H9 (cell line): ENCODE data around the gene DPYSL5. TPM values are rescaled to one million over a fixed set of nuclear protein-coding genes. Genes with fewer than 3 reads are reported as not detected.

ENCODE experiments used
- DNase-seq: peaks from one replicate; pipeline ENCODE4 v3.0.0-alpha.2; 2017
- H2AFZ ChIP-seq: one replicate; pipeline ENCODE4 v1.6.1; 2013; ENCODE audit warnings: mild to moderate bottlenecking, low read length, control low read depth, moderate library complexity
- H2AK5ac ChIP-seq: 2 replicates; pipeline ENCODE4 v1.6.1; 2013; ENCODE audit warnings: low read length, control low read depth, mixed read lengths; ENCODE audit not compliant: insufficient read length
- H2BK120ac ChIP-seq: one replicate; pipeline ENCODE4 v1.6.1; 2013; ENCODE audit warnings: low read depth, mild to moderate bottlenecking, low read length, control low read depth, inconsistent platforms; ENCODE audit not compliant: poor library complexity, severe bottlenecking
- H2BK12ac ChIP-seq: 2 replicates; pipeline ENCODE4 v1.6.1; 2013; ENCODE audit warnings: low read length, control low read depth, mixed read lengths, low read depth; ENCODE audit not compliant: insufficient read length
- H2BK15ac ChIP-seq: 2 replicates; pipeline ENCODE4 v1.6.1; 2013; ENCODE audit warnings: low read depth, low read length, control low read depth
- H2BK20ac ChIP-seq: one replicate; pipeline ENCODE4 v1.6.1; 2013; ENCODE audit warnings: low read depth, mild to moderate bottlenecking, low read length, control low read depth, inconsistent platforms; ENCODE audit not compliant: poor library complexity, severe bottlenecking
- H2BK5ac ChIP-seq: 2 replicates; pipeline ENCODE4 v1.6.1; 2013; ENCODE audit warnings: low read length, control low read depth, mixed read lengths; ENCODE audit not compliant: insufficient read length
- H3K14ac ChIP-seq: 2 replicates; pipeline ENCODE4 v1.6.1; 2013; ENCODE audit warnings: low read length, control low read depth; ENCODE audit not compliant: insufficient read depth
- H3K18ac ChIP-seq: 2 replicates; pipeline ENCODE4 v1.6.1; 2013; ENCODE audit warnings: low read depth, mild to moderate bottlenecking, mixed read lengths, low read length, control low read depth; ENCODE audit not compliant: insufficient read length
- H3K23ac ChIP-seq: 2 replicates; pipeline ENCODE4 v1.6.1; 2013; ENCODE audit warnings: low read length, control low read depth, mixed read lengths, low read depth; ENCODE audit not compliant: insufficient read length
- H3K23me2 ChIP-seq: 2 replicates; pipeline ENCODE4 v1.6.1; 2013; ENCODE audit warnings: low read depth, mild to moderate bottlenecking, mixed read lengths, low read length, control low read depth; ENCODE audit not compliant: insufficient read length, poor library complexity, severe bottlenecking
- H3K27ac ChIP-seq: 2 replicates; pipeline ENCODE4 v1.5.1; 2013; ENCODE audit warnings: low read length, control low read depth, mixed read lengths, low read depth; ENCODE audit not compliant: insufficient read length
- H3K27me3 ChIP-seq: 2 replicates; pipeline ENCODE4 v1.6.1; 2013; ENCODE audit warnings: low read length, control low read depth, inconsistent platforms; ENCODE audit not compliant: insufficient read depth
- H3K4ac ChIP-seq: 2 replicates; pipeline ENCODE4 v1.6.1; 2013; ENCODE audit warnings: low read depth, mild to moderate bottlenecking, control low read depth, inconsistent platforms, low read length, moderate library complexity
- H3K4me1 ChIP-seq: 2 replicates; pipeline ENCODE4 v1.6.1; 2013; ENCODE audit warnings: low read length, control low read depth, inconsistent platforms; ENCODE audit not compliant: insufficient read depth
- H3K4me2 ChIP-seq: 2 replicates; pipeline ENCODE4 v1.6.1; 2013; ENCODE audit warnings: low read length, control low read depth, mixed read lengths; ENCODE audit not compliant: insufficient read length, insufficient read depth
- H3K56ac ChIP-seq: 2 replicates; pipeline ENCODE4 v1.6.1; 2013; ENCODE audit warnings: low read depth, mild to moderate bottlenecking, mixed read lengths, low read length, control low read depth; ENCODE audit not compliant: insufficient read length
- H3K79me1 ChIP-seq: 2 replicates; pipeline ENCODE4 v1.6.1; 2013; ENCODE audit warnings: low read depth, mild to moderate bottlenecking, moderate library complexity, low read length, control low read depth, inconsistent platforms; ENCODE audit not compliant: insufficient read depth, poor library complexity, severe bottlenecking
- H3K79me2 ChIP-seq: 2 replicates; pipeline ENCODE4 v1.6.1; 2013; ENCODE audit warnings: low read length, control low read depth, inconsistent platforms; ENCODE audit not compliant: insufficient read depth
- H3K9ac ChIP-seq: 2 replicates; pipeline ENCODE4 v1.6.1; 2013; ENCODE audit warnings: low read length, control low read depth, mixed read lengths; ENCODE audit not compliant: insufficient read length; ENCODE audit errors: extremely low read depth
- H3K9me3 ChIP-seq: one replicate; pipeline ENCODE4 v1.6.1; 2013; ENCODE audit warnings: low read depth, low read length, inconsistent platforms; ENCODE audit not compliant: control insufficient read depth
- H3T11ph ChIP-seq: one replicate; pipeline ENCODE4 v1.6.1; 2013; ENCODE audit warnings: mild to moderate bottlenecking, low read length, control low read depth, inconsistent platforms
- H4K20me1 ChIP-seq: one replicate; pipeline ENCODE4 v1.6.1; 2013; ENCODE audit not compliant: control insufficient read depth, insufficient read length, insufficient read depth
- H4K5ac ChIP-seq: 2 replicates; pipeline ENCODE4 v1.6.1; 2013; ENCODE audit warnings: low read depth, mild to moderate bottlenecking, mixed read lengths, low read length, control low read depth; ENCODE audit not compliant: insufficient read length
- H4K8ac ChIP-seq: replicated peaks from 2 replicates; pipeline ENCODE4 v1.6.1; 2013; ENCODE audit warnings: low read length, control low read depth, mixed read lengths, low read depth; ENCODE audit not compliant: insufficient read length
- H4K91ac ChIP-seq: 2 replicates; pipeline ENCODE4 v1.6.1; 2013; ENCODE audit warnings: low read depth, mild to moderate bottlenecking, moderate library complexity, mixed read lengths, low read length, control low read depth; ENCODE audit not compliant: insufficient read length
- H3K27ac Mint-ChIP-seq, 3 experiments: 2 replicates in 2 of 3; 3 replicates in 1 of 3; pipeline ENCODE4 v1.8.0; 2020 to 2021; ENCODE audit warnings: mixed read lengths in 3 of 3, mild to moderate bottlenecking in 1 of 3, moderate library complexity in 1 of 3
- H3K27me3 Mint-ChIP-seq: 2 replicates; pipeline ENCODE4 v1.8.0; 2021; ENCODE audit warnings: low read depth, mild to moderate bottlenecking, moderate library complexity, mixed read lengths
- H3K36me3 Mint-ChIP-seq, 3 experiments: 2 replicates in 2 of 3; 3 replicates in 1 of 3; pipeline ENCODE4 v1.8.0; 2020 to 2021; ENCODE audit warnings: low read depth in 3 of 3, mixed read lengths in 3 of 3; ENCODE audit not compliant: insufficient read depth in 1 of 3
- H3K4me1 Mint-ChIP-seq, 2 experiments: 2 replicates each; pipeline ENCODE4 v1.8.0; 2020; ENCODE audit warnings: mixed read lengths in 2 of 2
- H3K4me3 Mint-ChIP-seq, 2 experiments: 2 replicates in 1 of 2; 3 replicates in 1 of 2; pipeline ENCODE4 v1.8.0; 2020 to 2021; ENCODE audit warnings: mild to moderate bottlenecking in 2 of 2, mixed read lengths in 2 of 2, moderate library complexity in 1 of 2
- H3K9me3 Mint-ChIP-seq, 2 experiments: 2 replicates in 1 of 2; 3 replicates in 1 of 2; pipeline ENCODE4 v1.8.0; 2020; ENCODE audit warnings: mild to moderate bottlenecking in 2 of 2, mixed read lengths in 2 of 2, moderate library complexity in 1 of 2
- WGBS: extraction: QIAGEN DNeasy Blood & Tissue Kit; methylation state at CpG from one replicate; pipeline ENCODE4 v1.1.7; 2013; ENCODE audit warnings: missing lambda C conversion rate, low lambda C conversion rate, mixed read lengths; ENCODE audit not compliant: insufficient read length; ENCODE audit errors: extremely low coverage; 5-methylcytosine and 5-hydroxymethylcytosine counted together
- total RNA-seq: library from RNA; stranded (reverse); gene quantifications from 2 replicates; pipeline ENCODE4 v1.2.1, GENCODE V29; 2021
- TF ChIP-seq, protein P1 (sequence below): fragments of 200-600 bp; sonication (generic); conservative IDR thresholded peaks from 3 replicates; pipeline ENCODE4 v1.8.0; 2021; ENCODE audit warnings: antibody characterized with exemption, mild to moderate bottlenecking

DPYSL5 gene
- total RNA-seq, 1 experiment from 2014 or later, result 6.4 TPM

DNA sequence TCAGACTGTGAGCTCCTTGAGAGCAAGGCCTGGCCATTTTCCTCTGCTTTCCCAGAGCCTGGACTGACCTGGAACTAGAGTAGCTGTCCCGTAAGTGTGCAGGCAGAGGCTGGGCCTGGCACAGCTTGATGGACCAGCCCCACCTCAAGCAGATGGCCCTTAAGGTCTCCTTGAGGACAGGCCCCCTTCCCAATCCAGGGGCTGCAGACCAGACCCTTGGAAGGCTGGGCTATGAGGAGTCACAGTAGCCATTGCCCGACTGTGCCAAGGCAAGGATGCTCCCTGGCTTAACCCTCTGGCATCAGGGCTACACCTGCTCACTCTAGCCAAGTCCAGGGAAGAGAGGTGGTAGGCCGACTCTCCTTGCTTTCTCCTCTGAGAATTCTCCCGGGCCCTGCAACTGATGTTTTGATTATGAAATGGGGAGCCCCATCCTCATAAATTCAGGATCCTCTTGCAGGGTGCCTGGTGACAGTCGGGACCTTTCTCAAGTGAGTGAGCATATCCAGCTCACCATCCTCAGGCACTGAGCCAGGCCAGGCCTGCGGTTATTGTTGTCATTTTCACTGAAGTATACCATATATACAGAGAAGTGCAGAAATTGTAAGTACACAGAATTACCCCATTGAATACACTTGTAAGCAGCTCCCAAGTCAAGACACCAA is 51.7 kb downstream of the DPYSL5 start:
- no peak overlapping the region for H4K5ac ChIP-seq
- H2BK5ac ChIP-seq, result no peak overlapping the region
- H2BK15ac ChIP-seq, result no peak overlapping the region
- no peaks in the 10 kb centered on the region for H3K9me3 ChIP-seq
- H2BK20ac ChIP-seq, result no peak overlapping the region
- no peak overlapping the region; the same call in 1 of the 2 replicates for H3K14ac ChIP-seq
- H2BK120ac ChIP-seq, result no peak overlapping the region
- H3K4me1 Mint-ChIP-seq, result peaks cover 22 to 31% of the 10 kb centered on the region in 2 experiments
- peaks cover 0 to 6% (median 3%) of the 10 kb centered on the region in 3 experiments; a peak in 1 of 7 replicates for H3K36me3 Mint-ChIP-seq
- WGBS, result no CpG with 5 or more reads among the region's 6 CpGs
- no peaks in the 10 kb centered on the region for H3K23me2 ChIP-seq
- H3K4me2 ChIP-seq, result no peak overlapping the region
- no peaks in the 10 kb centered on the region for H4K20me1 ChIP-seq
- no peak overlapping the region for H3K23ac ChIP-seq
- H3K4me1 ChIP-seq, result peaks cover 2% of the 10 kb centered on the region; the same call in 1 of the 2 replicates
- H2AK5ac ChIP-seq, result no peak overlapping the region
- no peak overlapping the region for H2AFZ ChIP-seq
- no peak for DNase-seq
- H3K79me1 ChIP-seq, result no peaks in the 10 kb centered on the region
- H3K27ac Mint-ChIP-seq, result no peak overlapping the region
- H2BK12ac ChIP-seq, result no peak overlapping the region
- H3K4me3 Mint-ChIP-seq, result no peak overlapping the region
- peaks cover 9% of the 10 kb centered on the region for H3K27me3 Mint-ChIP-seq
- TF ChIP-seq, protein P1, sequence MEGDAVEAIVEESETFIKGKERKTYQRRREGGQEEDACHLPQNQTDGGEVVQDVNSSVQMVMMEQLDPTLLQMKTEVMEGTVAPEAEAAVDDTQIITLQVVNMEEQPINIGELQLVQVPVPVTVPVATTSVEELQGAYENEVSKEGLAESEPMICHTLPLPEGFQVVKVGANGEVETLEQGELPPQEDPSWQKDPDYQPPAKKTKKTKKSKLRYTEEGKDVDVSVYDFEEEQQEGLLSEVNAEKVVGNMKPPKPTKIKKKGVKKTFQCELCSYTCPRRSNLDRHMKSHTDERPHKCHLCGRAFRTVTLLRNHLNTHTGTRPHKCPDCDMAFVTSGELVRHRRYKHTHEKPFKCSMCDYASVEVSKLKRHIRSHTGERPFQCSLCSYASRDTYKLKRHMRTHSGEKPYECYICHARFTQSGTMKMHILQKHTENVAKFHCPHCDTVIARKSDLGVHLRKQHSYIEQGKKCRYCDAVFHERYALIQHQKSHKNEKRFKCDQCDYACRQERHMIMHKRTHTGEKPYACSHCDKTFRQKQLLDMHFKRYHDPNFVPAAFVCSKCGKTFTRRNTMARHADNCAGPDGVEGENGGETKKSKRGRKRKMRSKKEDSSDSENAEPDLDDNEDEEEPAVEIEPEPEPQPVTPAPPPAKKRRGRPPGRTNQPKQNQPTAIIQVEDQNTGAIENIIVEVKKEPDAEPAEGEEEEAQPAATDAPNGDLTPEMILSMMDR, result no peak
- no peaks in the 10 kb centered on the region for H3K79me2 ChIP-seq
- H3K56ac ChIP-seq, result no peak overlapping the region
- no peak overlapping the region for H3K4ac ChIP-seq
- H3K9me3 Mint-ChIP-seq, result no peaks in the 10 kb centered on the region
- no peak overlapping the region for H3K9ac ChIP-seq
- no peak overlapping the region for H4K8ac ChIP-seq
- H3K18ac ChIP-seq, result no peak overlapping the region
- H3T11ph ChIP-seq, result no peak overlapping the region
- H3K27ac ChIP-seq, result no peak overlapping the region
- no peaks in the 10 kb centered on the region for H3K27me3 ChIP-seq
- no peak overlapping the region for H4K91ac ChIP-seq
